GM18526 (cell line): ENCODE results near the gene GLYR1.

Source experiments
- POLR2A ChIP-seq: IDR thresholded peaks from 3 replicates; pipeline ENCODE4 v1.6.1; 2011; ENCODE audit not compliant: insufficient read length; ENCODE audit errors: extremely low read depth

The GLYR1 gene

DNA sequence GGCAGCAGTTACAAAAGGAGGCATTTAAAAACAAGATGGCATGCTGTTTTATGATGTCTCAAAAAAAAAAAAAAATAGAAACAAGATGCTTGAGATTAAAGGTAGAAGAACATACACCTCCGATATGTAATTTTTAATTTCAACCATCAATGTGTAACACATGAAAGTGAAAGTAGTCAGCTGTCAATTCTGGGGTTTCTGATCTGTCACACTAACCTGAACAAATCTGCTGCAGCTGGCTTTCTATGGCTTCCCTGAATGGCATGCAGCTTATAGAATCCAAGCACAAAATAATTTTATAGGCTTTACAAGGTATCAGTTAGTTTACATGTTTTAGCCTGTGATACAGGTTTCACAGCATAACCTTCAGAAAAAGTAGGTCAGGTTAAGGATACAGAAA, 13.5 kb downstream of the GLYR1 start:
- TF ChIP-seq POLR2A, result no peak

GRCh38 chr16:4832698-4833343, 14.3 kb downstream of the GLYR1 start:
- no peak for TF ChIP-seq POLR2A

- TF ChIP-seq POLR2A, result no peak
Measured at GRCh38 chr16:4831616-4832015, 15.5 kb downstream of the GLYR1 start.

DNA sequence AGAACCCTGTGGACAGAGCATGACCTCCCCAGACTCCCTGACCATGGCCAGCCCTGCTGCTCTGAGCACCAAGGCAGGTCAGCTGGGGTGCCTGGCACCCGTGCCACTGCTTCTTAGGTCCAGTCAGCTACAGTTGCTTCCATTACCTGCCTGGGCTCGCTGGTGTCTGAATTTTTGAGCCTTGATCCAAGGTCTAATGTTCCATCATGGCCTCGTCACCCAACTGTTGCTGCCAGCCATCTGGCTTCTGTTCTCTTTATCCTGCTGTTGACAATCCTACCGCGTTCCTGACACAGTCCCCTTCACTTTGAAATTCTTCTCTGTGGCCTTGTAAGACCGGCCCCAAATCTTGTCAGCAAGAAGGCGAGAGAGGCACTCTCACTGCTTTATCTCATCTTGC, 16.7 kb downstream of the GLYR1 start:
- TF ChIP-seq POLR2A, result no peak

GRCh38 chr16:4828567-4829321, 18.3 kb downstream of the GLYR1 start:
- TF ChIP-seq POLR2A, result no peak

- TF ChIP-seq POLR2A, result no peak
Measured at GRCh38 chr16:4826980-4827379, 20.1 kb downstream of the GLYR1 start.

GRCh38 chr16:4826526-4826925, 20.6 kb downstream of the GLYR1 start:
- no peak for TF ChIP-seq POLR2A

DNA sequence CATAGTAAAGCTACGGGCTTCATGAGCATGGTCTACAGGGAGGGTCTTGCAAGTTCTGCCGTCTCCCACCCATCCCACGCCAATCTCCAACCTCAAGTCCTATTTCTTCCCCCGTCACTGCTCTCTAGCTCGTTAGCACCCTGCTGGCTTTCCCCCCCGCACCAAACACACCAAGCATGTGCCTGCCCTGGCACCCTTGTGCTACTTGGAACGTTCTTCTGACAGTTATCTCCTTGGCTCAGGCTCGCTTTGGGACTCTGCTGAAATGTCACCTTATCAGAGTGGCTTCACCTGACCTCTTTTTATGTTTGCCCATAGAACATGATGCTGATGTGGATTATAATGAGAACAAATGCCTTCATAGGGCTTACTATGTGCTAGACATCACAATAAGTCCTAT, 21.9 kb downstream of the GLYR1 start:
- TF ChIP-seq POLR2A, result no peak

DNA sequence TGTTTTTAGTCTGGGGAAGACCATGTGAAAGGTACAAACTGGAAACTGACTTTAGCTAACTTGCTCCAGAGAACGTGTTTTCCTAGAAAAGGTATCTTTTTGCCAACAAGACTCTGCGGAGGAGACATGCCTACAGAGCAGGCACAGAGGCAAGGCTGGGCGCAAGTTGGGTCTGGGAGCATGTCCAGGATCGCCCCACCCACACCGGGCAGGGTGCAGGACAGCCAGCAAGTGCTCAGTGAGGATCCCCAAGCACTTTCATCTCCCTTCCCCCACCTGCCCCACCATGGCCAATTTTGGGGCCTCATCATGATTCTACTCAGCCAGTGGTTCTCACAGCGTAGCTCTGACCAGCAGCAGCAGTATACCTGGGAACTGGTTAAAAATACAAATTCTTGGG, 26.4 kb downstream of the GLYR1 start:
- no peak for TF ChIP-seq POLR2A

DNA sequence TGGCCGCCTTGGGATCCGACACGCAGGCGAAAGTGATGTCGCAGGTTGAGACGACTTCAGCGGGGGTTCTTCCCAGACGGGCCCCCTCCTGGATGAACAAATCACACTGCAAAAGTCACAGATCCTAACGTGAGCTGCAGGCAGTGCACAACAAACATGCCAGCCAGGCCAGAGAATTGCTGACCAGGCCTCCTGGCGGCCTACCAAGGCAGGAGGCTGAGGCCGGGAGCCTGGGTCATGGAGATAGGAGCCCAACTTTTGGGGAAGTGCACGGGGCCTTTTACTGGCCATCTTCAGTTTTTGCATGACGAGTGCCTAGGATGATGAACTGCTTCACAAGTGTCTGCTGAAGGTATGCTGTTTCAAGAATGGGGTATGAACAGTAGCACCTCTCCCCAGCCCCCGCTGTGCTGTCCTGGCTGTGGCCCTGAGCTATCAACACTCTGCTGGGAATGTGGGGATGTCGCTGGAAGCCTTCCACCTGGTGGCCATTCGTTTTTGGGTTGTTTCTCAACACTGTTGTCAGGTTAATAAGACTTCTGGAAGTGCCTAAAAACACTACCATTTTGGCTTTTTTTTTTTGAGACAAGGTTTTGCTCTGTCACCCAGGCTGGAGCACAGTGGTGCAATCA, 32.4 kb downstream of the GLYR1 start:
- no peak for TF ChIP-seq POLR2A

GRCh38 chr16:4814046-4814445, 33.0 kb downstream of the GLYR1 start:
- no peak for TF ChIP-seq POLR2A

GRCh38 chr16:4813251-4814003, 33.7 kb downstream of the GLYR1 start:
- TF ChIP-seq POLR2A, result no peak

DNA sequence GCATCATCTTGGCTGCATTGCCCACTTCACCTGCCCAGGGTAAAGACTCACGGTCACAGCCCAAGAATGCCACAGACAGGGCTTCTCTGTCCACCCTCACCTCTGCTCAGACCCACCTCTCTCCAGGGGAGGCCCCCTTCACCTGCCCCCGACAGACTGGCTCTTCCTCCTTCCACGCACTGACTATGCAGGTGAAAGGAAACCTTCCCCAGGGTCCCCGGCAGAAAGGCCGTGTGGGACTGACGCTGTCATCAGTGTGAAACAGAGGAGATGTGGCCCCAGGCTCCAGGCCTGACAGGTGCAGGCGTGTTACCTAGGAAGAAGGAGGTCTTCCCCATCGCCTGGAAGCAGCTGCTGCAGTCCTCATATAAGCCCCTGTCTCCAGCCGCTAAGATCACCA, 35.3 kb downstream of the GLYR1 start:
- TF ChIP-seq POLR2A, result no peak

- no peak for TF ChIP-seq POLR2A
Measured at GRCh38 chr16:4811242-4811641, 35.8 kb downstream of the GLYR1 start.

DNA sequence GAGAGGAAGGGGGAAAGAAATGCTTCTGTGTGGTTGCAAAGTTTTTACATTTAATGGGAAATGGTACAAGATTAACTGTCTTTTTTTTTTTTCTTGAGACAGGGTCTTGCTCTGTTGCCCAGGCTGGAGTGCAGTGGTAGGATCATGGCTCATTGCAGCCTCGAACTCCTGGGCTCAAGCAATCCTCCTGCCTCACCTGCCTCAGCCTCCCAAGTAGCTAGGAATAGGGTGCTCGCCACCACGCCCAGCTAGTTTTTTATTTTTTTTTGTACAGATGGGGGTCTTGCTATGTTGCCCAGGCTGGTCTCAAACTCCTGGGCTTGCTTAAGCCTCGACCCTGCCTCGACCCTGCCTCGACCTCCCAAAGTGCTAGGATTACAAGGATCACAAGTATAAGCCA, 40.8 kb downstream of the GLYR1 start:
- no peak for TF ChIP-seq POLR2A

DNA sequence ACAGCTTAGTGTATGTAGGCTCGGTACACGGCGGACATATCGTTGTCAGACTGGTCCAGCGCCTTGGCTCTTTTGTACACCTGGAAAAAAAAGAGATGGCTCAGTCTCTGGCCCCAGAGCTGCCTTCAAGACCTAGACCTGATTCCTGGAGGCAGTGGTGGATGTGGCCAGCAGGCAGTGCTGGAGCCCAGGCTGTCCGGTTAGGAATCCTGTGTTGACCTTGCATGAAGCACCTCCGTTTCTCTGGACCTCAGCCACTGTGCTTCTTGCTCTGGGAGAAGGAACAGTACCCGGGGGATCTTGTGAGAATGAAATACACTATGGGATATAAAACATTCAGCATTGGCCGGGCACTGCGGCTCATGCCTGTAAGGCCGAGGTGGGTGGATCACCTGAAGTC, 41.9 kb downstream of the GLYR1 start:
- TF ChIP-seq POLR2A, result no peak
